A673 (cell line): ENCODE measurements around the gene TMEM108. TPM values are rescaled to one million over a fixed set of nuclear protein-coding genes. Genes with fewer than 3 reads are reported as not detected.

Experiments used
- BruUV-seq: library from RNA; stranded (reverse); fragments of 400-500 nt; replicated peaks from 2 replicates; lab custom pipeline; 2021; lab: Mats Ljungman, UMichigan
- CTCF ChIA-PET: fragments of 300-600 bp; sonication (Branson Sonifier 250); formaldehyde crosslinking; loops from one replicate; lab custom pipeline; 2022; ENCODE audit warnings: antibody characterized with exemption; lab: Charles Lee
- POLR2A ChIA-PET: fragments of 300-600 bp; sonication (Branson Sonifier 250); formaldehyde crosslinking; loops from one replicate; lab custom pipeline; 2022; ENCODE audit warnings: antibody characterized with exemption; ENCODE audit not compliant: low non-redundant PET; lab: Charles Lee
- DNase-seq: peaks from one replicate; pipeline ENCODE4 v3.0.0-alpha.2; 2015; ENCODE audit warnings: low spot score
- H3K27ac ChIP-seq: fragments of 200-600 bp; sonication (generic); 2 replicates; pipeline ENCODE4 v1.5.1; 2016; ENCODE audit warnings: mixed run types, low read depth, mild to moderate bottlenecking, mixed read lengths, antibody characterized with exemption, low read length; ENCODE audit not compliant: poor library complexity, severe bottlenecking
- H3K27me3 ChIP-seq: fragments of 200-600 bp; sonication (generic); replicated peaks from 2 replicates; pipeline ENCODE4 v1.6.1; 2017; ENCODE audit warnings: mixed run types, low read depth, mild to moderate bottlenecking, mixed read lengths, antibody characterized with exemption, low read length; ENCODE audit not compliant: insufficient read depth, poor library complexity
- H3K36me3 ChIP-seq: fragments of 200-600 bp; sonication (generic); 2 replicates; pipeline ENCODE4 v1.6.1; 2016; ENCODE audit warnings: mixed run types, mild to moderate bottlenecking, mixed read lengths, antibody characterized with exemption, low read length; ENCODE audit not compliant: insufficient read depth, poor library complexity, severe bottlenecking
- H3K4me1 ChIP-seq: fragments of 200-600 bp; sonication (generic); 2 replicates; pipeline ENCODE4 v1.6.1; 2017; ENCODE audit warnings: mixed run types, mild to moderate bottlenecking, mixed read lengths, antibody characterized with exemption, low read length; ENCODE audit not compliant: insufficient read depth, poor library complexity, severe bottlenecking
- H3K4me3 ChIP-seq: fragments of 200-600 bp; sonication (generic); 2 replicates; pipeline ENCODE4 v1.5.1; 2016; ENCODE audit warnings: low read depth, mixed run types, mild to moderate bottlenecking, mixed read lengths, low read length; ENCODE audit not compliant: poor library complexity, severe bottlenecking
- H3K9me3 ChIP-seq: fragments of 200-600 bp; sonication (generic); 2 replicates; pipeline ENCODE4 v1.6.1; 2016; ENCODE audit warnings: mixed run types, low read depth, mild to moderate bottlenecking, mixed read lengths, antibody characterized with exemption, low read length; ENCODE audit not compliant: poor library complexity, severe bottlenecking
- CTCF ChIP-seq: fragments of 300-800, 200-600 bp; sonication (generic); conservative IDR thresholded peaks from 2 replicates; pipeline ENCODE4 v1.5.1; 2017; ENCODE audit warnings: low read depth, mild to moderate bottlenecking, antibody characterized with exemption, low read length, moderate library complexity, mixed read lengths
- EZH2 ChIP-seq: fragments of 200-600 bp; sonication (generic); IDR thresholded peaks from 2 replicates; pipeline ENCODE4 v1.6.1; 2017; ENCODE audit warnings: borderline replicate concordance, low read depth, mild to moderate bottlenecking, mixed read lengths, antibody characterized with exemption, low read length; ENCODE audit not compliant: poor library complexity, severe bottlenecking
- intact Hi-C: fragments of 100-400 bp; cut with micrococcal nuclease; formaldehyde crosslinking; loops from one replicate; pipeline ENCODE4 v1.10.0; 2022; ENCODE audit not compliant: unreplicated experiment
- total RNA-seq: library from RNA; stranded (reverse); gene quantifications from 2 replicates; pipeline ENCODE4 v1.2.3, GENCODE V29; 2021

The TMEM108 gene
- total RNA-seq, 1 experiment from 2014 or later = 0.30 TPM

DNA sequence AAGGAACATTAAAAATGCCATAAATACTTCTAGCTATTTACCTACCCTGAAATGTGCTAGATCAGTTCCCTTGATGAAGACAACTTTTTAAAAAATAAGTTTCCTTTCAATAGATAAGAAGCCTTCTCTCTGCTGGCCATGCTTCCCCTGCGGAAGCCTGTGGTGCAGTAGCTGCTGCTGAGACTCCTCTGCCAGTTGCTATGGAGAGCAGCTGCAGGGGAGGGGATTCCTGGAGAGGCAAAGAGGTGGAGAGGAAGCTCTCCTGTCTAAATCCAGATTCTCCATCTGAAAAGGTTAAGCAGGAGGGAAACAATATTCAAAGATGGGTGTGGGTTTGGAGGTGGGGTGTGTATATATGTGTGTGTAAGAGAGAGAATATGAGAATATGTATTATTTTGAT is 291.9 kb downstream of the TMEM108 start:
- no peaks in the 10 kb centered on the region for H3K9me3 ChIP-seq
- H3K36me3 ChIP-seq = no peaks in the 10 kb centered on the region
- intact Hi-C loops = no loop called here
- H3K27me3 ChIP-seq = peaks cover 52% of the 10 kb centered on the region
- no peak overlapping the region for H3K4me3 ChIP-seq
- no peak for TF ChIP-seq CTCF
- TF ChIP-seq EZH2 = no peak
- no peak overlapping the region for H3K27ac ChIP-seq
- BruUV-seq = no TSS peak
- H3K4me1 ChIP-seq = no peaks in the 10 kb centered on the region
- ChIA-PET CTCF (no interaction called here), POLR2A (no interaction called here)
- DNase-seq = no peak

GRCh38 chr3:133330522-133330921 is 292.3 kb downstream of the TMEM108 start:
- H3K27me3 ChIP-seq = peaks cover 52% of the 10 kb centered on the region
- DNase-seq = no peak
- no TSS peak for BruUV-seq
- H3K36me3 ChIP-seq = no peaks in the 10 kb centered on the region
- no peaks in the 10 kb centered on the region for H3K9me3 ChIP-seq
- no peaks in the 10 kb centered on the region for H3K4me1 ChIP-seq
- intact Hi-C loops = no loop called here
- TF ChIP-seq CTCF (no peak), EZH2 (no peak)
- no peak overlapping the region for H3K27ac ChIP-seq
- CTCF ChIA-PET = no interaction called here
- no peak overlapping the region for H3K4me3 ChIP-seq
- POLR2A ChIA-PET = no interaction called here

DNA sequence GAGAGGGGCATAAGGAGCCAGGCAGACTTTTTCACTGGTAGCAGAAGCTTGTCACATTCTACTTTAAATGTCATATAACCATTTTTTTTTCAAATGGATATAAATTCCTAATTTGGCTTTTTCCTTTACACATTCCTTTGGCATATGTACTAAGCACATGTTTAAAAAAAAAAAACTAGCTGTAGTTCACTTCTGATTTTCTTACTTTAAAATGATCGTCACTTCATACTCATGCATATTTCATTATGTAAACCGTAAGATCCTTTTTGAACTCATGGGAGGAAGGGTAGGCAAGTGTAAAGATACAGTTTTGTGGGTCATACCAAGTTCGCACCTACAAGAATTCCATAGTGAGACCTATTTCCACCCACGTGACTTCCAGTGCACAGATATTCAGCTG is 316.5 kb downstream of the TMEM108 start:
- intact Hi-C loops = no loop called here
- DNase-seq = no peak
- no TSS peak for BruUV-seq
- peaks cover 16% of the 10 kb centered on the region for H3K27me3 ChIP-seq
- peaks cover 5% of the 10 kb centered on the region for H3K9me3 ChIP-seq
- ChIA-PET POLR2A (no interaction called here), CTCF (no interaction called here)
- TF ChIP-seq CTCF (no peak), EZH2 (no peak)
- no peaks in the 10 kb centered on the region for H3K4me1 ChIP-seq
- no peak overlapping the region for H3K27ac ChIP-seq
- H3K36me3 ChIP-seq = no peaks in the 10 kb centered on the region
- no peak overlapping the region for H3K4me3 ChIP-seq
